Measurements from ENCODE around the gene ZDHHC12. TPM values are rescaled to one million over a fixed set of nuclear protein-coding genes. Genes with fewer than 3 reads are reported as not detected.

The ZDHHC12 gene
- total and polyA plus RNA-seq, 10 of the 15 experiments (the other 5 are each of a cell fraction or from before 2014, with no cell fraction given) = 0.95 to 146 (median 49.9) TPM

DNA sequence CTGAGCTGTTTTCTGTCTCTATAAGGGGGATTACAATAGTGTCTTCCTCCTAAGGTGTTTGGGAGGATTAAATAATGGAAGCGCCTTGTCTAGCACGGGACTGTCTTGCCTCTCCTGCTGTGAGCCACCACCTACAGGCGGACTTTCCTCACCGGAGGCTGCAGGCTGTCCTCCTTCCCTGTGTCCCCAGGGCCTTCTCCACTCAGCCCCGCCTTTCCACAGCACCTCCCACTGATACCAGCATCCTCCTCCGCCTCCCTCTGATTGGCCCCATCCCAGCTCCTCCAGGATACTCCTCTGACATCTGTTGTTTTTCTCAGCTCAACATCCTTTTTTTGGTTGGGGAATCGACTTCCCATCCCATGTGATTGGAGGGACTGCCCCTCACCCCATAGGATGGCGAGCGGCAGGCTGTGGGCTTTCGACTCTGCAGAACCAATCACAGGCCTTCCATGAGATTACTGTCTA is 851 bp upstream of the ZDHHC12 start (continued):
- TF ChIP-seq, protein P1, sequence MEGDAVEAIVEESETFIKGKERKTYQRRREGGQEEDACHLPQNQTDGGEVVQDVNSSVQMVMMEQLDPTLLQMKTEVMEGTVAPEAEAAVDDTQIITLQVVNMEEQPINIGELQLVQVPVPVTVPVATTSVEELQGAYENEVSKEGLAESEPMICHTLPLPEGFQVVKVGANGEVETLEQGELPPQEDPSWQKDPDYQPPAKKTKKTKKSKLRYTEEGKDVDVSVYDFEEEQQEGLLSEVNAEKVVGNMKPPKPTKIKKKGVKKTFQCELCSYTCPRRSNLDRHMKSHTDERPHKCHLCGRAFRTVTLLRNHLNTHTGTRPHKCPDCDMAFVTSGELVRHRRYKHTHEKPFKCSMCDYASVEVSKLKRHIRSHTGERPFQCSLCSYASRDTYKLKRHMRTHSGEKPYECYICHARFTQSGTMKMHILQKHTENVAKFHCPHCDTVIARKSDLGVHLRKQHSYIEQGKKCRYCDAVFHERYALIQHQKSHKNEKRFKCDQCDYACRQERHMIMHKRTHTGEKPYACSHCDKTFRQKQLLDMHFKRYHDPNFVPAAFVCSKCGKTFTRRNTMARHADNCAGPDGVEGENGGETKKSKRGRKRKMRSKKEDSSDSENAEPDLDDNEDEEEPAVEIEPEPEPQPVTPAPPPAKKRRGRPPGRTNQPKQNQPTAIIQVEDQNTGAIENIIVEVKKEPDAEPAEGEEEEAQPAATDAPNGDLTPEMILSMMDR (IDR thresholded peaks at IDR 0.05 in 2 of 3, conservative IDR thresholded peaks at IDR 0.05 in 1 of 3; ENCODE audit: control insufficient read depth in 2 of 3, extremely low read depth in 1 of 3, insufficient read depth in 1 of 3, low read depth in 3 of 3, low read length in 3 of 3) = peak; percentile 2 to 13 (median 3); a peak in 1 of 6 replicates
- TF ChIP-seq SREBF2 (IDR thresholded peaks at IDR 0.05; ENCODE audit: low read length) (no peak), NR2C1 (IDR thresholded peaks at IDR 0.05) (no peak), CBX3 (IDR thresholded peaks at IDR 0.05; ENCODE audit: borderline replicate concordance, low read depth) (no peak), FOXK2 (IDR thresholded peaks at IDR 0.05) (no peak), PML (IDR thresholded peaks at IDR 0.05; ENCODE audit: low read length) (no peak), ZZZ3 (IDR thresholded peaks at IDR 0.05; ENCODE audit: control insufficient read depth, insufficient read length, low read depth) (no peak), MYB (IDR thresholded peaks at IDR 0.05; ENCODE audit: borderline replicate concordance, low read depth, low read length) (no peak), CHD4 (IDR thresholded peaks at IDR 0.05) (no peak), STAT1 (conservative IDR thresholded peaks at IDR 0.05) (no peak), ETV6 (conservative IDR thresholded peaks at IDR 0.05 in 1 of 2, IDR thresholded peaks at IDR 0.05 in 1 of 2; ENCODE audit: borderline replicate concordance in 1 of 2, low read depth in 1 of 2) (no peak; a peak in 1 of 4 replicates), SP1 (IDR thresholded peaks at IDR 0.05; ENCODE audit: low read depth, low read length) (peak; percentile 4), WRNIP1 (IDR thresholded peaks at IDR 0.05; ENCODE audit: borderline replicate concordance, low read depth, low read length) (no peak), ASH2L (IDR thresholded peaks at IDR 0.05; ENCODE audit: borderline replicate concordance, low read depth) (no peak), HDGF (IDR thresholded peaks at IDR 0.05) (0 out of 2 replicates have a peak, but pooled peaks have one; percentile 67)
- TF ChIP-seq, protein P2, sequence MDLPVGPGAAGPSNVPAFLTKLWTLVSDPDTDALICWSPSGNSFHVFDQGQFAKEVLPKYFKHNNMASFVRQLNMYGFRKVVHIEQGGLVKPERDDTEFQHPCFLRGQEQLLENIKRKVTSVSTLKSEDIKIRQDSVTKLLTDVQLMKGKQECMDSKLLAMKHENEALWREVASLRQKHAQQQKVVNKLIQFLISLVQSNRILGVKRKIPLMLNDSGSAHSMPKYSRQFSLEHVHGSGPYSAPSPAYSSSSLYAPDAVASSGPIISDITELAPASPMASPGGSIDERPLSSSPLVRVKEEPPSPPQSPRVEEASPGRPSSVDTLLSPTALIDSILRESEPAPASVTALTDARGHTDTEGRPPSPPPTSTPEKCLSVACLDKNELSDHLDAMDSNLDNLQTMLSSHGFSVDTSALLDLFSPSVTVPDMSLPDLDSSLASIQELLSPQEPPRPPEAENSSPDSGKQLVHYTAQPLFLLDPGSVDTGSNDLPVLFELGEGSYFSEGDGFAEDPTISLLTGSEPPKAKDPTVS (IDR thresholded peaks at IDR 0.05; ENCODE audit: low read depth, low read length) = no peak
- TF ChIP-seq, protein P3, sequence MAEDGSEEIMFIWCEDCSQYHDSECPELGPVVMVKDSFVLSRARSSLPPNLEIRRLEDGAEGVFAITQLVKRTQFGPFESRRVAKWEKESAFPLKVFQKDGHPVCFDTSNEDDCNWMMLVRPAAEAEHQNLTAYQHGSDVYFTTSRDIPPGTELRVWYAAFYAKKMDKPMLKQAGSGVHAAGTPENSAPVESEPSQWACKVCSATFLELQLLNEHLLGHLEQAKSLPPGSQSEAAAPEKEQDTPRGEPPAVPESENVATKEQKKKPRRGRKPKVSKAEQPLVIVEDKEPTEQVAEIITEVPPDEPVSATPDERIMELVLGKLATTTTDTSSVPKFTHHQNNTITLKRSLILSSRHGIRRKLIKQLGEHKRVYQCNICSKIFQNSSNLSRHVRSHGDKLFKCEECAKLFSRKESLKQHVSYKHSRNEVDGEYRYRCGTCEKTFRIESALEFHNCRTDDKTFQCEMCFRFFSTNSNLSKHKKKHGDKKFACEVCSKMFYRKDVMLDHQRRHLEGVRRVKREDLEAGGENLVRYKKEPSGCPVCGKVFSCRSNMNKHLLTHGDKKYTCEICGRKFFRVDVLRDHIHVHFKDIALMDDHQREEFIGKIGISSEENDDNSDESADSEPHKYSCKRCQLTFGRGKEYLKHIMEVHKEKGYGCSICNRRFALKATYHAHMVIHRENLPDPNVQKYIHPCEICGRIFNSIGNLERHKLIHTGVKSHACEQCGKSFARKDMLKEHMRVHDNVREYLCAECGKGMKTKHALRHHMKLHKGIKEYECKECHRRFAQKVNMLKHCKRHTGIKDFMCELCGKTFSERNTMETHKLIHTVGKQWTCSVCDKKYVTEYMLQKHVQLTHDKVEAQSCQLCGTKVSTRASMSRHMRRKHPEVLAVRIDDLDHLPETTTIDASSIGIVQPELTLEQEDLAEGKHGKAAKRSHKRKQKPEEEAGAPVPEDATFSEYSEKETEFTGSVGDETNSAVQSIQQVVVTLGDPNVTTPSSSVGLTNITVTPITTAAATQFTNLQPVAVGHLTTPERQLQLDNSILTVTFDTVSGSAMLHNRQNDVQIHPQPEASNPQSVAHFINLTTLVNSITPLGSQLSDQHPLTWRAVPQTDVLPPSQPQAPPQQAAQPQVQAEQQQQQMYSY (CRISPR knock-in tag; IDR thresholded peaks at IDR 0.05) = no peak
- TF ChIP-seq, protein P4, sequence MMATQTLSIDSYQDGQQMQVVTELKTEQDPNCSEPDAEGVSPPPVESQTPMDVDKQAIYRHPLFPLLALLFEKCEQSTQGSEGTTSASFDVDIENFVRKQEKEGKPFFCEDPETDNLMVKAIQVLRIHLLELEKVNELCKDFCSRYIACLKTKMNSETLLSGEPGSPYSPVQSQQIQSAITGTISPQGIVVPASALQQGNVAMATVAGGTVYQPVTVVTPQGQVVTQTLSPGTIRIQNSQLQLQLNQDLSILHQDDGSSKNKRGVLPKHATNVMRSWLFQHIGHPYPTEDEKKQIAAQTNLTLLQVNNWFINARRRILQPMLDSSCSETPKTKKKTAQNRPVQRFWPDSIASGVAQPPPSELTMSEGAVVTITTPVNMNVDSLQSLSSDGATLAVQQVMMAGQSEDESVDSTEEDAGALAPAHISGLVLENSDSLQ (IDR thresholded peaks at IDR 0.05) = peak; percentile 24; the same call in 1 of the 2 replicates
- TF ChIP-seq, protein P5, sequence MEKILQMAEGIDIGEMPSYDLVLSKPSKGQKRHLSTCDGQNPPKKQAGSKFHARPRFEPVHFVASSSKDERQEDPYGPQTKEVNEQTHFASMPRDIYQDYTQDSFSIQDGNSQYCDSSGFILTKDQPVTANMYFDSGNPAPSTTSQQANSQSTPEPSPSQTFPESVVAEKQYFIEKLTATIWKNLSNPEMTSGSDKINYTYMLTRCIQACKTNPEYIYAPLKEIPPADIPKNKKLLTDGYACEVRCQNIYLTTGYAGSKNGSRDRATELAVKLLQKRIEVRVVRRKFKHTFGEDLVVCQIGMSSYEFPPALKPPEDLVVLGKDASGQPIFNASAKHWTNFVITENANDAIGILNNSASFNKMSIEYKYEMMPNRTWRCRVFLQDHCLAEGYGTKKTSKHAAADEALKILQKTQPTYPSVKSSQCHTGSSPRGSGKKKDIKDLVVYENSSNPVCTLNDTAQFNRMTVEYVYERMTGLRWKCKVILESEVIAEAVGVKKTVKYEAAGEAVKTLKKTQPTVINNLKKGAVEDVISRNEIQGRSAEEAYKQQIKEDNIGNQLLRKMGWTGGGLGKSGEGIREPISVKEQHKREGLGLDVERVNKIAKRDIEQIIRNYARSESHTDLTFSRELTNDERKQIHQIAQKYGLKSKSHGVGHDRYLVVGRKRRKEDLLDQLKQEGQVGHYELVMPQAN (conservative IDR thresholded peaks at IDR 0.05) = no peak
- TF ChIP-seq, protein P6, sequence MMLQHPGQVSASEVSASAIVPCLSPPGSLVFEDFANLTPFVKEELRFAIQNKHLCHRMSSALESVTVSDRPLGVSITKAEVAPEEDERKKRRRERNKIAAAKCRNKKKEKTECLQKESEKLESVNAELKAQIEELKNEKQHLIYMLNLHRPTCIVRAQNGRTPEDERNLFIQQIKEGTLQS (IDR thresholded peaks at IDR 0.05; ENCODE audit: borderline replicate concordance, extremely low read depth, low read depth, low read length) = no peak
